Measurements from ENCODE around the gene ASPG. TPM values are rescaled to one million over a fixed set of nuclear protein-coding genes. Genes with fewer than 3 reads are reported as not detected.
A peak's percentile ranks its signal among the peaks of the same experiment; 100 is the strongest.

ASPG gene
- total and polyA plus RNA-seq, 2 donors = 2.2 to 2.7 TPM

DNA sequence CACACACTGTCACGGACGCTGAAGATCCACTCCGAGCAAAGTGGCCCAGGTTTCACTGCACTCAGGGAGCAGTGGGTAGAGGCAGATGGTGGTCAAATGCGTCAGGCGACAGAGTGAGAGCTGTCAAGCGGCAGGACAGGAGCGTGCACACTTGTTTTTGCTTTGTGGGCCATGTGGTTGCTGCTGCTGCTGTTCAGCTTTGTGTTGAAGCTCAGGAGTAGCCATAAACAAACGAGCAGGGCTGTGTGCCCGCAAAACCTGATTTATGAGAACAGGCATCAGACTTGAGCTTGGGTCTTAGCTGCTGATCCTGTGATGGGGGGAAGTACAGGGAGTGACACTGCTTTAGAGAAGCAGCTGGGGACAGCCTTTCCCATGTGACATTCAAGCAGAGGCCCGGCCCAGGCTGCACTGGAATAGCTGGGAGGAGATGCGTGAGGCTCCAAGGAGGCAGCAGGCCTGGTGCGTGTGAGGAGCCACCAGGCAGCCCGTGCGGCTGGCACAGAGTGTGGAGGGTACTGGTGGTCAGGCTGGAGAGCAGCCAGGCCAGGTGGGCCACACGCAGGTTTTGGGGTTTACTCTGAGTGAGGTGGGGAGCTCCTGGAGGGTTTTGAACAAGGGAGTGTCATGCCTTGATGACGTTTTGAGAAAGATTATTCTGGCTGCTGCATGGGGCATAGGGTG, 31.1 kb upstream of the ASPG start:
- H3K4me1 ChIP-seq (ENCODE audit: insufficient read depth) = no peaks in the 10 kb centered on the region
- no peaks in the 10 kb centered on the region for H3K36me3 ChIP-seq (ENCODE audit: insufficient read depth)
- DNase-seq (ENCODE audit: extremely low spot score) = no peak
- H3K27ac ChIP-seq (ENCODE audit: low read depth) = no peak overlapping the region
- 71% methylated on average over 16 of the region's 16 CpGs for WGBS
- no peak overlapping the region for H3K4me3 ChIP-seq (ENCODE audit: low read depth, low read length)

DNA sequence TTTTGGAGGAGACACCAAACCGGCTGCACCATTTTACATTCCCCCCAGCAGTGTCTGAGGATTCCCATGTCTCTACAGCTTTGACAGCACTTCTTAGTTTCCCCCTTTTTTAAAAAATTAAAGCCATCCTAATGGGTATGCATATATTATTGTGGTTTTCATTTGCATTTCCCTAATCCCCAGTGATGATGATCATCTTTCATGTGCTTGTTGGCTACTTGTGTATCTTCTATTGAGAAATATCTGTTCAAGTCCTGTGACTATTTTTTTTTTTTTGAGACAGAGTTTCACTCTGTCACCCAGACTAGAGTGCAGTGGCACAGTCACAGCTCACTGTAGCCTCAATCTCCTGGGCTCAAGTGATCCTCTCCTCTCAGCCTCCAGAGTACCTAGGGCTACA, 23.2 kb upstream of the ASPG start:
- 88% methylated on average over 1 of the region's 1 CpG for WGBS

DNA sequence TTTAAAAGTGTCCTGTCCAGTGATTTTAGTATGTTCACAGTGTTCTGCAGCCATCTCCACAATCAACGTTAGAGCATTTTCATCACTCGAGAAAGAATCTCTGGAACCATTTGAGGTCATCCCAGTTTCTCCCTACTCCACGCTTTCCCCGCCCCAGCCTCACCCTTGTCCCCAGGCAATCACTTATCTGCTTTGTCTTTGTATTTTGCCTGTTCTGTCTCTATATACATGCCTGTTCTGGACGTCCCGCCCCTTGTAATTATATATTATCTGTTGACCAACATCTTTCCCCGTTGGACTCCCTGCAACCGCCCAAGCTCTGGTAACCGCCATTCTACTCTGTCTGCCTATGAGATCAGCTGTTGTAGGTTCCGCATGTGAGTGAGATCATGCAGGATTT, 21.5 kb upstream of the ASPG start:
- H3K27ac ChIP-seq (ENCODE audit: low read depth) = no peak overlapping the region
- H3K36me3 ChIP-seq (ENCODE audit: insufficient read depth) = no peaks in the 10 kb centered on the region
- no peaks in the 10 kb centered on the region for H3K4me1 ChIP-seq (ENCODE audit: insufficient read depth)
- H3K4me3 ChIP-seq (ENCODE audit: low read depth, low read length) = no peak overlapping the region
- 86% methylated on average over 10 of the region's 10 CpGs for WGBS
- DNase-seq (ENCODE audit: extremely low spot score) = no peak

More for the DNA sequence above, 23.2 kb upstream of the ASPG start:
- H3K4me3 ChIP-seq (ENCODE audit: low read depth, low read length) = no peak overlapping the region
- no peak overlapping the region for H3K27ac ChIP-seq (ENCODE audit: low read depth)
- H3K4me1 ChIP-seq (ENCODE audit: insufficient read depth) = no peaks in the 10 kb centered on the region
- no peak for DNase-seq (ENCODE audit: extremely low spot score)
- H3K36me3 ChIP-seq (ENCODE audit: insufficient read depth) = no peaks in the 10 kb centered on the region

DNA sequence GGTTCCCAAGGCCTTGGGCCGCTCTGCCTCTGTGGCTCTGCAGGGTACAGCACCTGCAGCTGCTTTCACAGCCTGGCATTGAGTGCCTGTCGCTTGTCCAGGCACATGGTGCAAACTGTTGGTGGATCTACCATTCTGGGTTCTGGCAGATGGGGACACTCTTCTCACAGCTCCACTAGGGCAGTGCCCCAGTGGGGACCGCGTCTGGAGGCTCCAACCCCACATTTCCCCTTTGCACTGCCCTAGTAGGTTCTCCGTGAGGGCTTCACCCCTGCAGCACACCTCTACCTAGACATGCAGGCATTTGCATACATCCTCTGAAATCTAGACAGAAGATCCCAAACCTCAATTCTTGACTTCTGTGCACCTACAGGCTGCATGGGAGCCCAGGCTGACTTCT, 19.2 kb upstream of the ASPG start:
- Histone ChIP-seq H3K4me3 (ENCODE audit: low read depth, low read length) (no peak overlapping the region), H3K4me1 (ENCODE audit: insufficient read depth) (no peaks in the 10 kb centered on the region), H3K36me3 (ENCODE audit: insufficient read depth) (no peaks in the 10 kb centered on the region), H3K27ac (ENCODE audit: low read depth) (no peak overlapping the region)
- 90% methylated on average over 5 of the region's 5 CpGs for WGBS
- DNase-seq (ENCODE audit: extremely low spot score) = no peak

DNA sequence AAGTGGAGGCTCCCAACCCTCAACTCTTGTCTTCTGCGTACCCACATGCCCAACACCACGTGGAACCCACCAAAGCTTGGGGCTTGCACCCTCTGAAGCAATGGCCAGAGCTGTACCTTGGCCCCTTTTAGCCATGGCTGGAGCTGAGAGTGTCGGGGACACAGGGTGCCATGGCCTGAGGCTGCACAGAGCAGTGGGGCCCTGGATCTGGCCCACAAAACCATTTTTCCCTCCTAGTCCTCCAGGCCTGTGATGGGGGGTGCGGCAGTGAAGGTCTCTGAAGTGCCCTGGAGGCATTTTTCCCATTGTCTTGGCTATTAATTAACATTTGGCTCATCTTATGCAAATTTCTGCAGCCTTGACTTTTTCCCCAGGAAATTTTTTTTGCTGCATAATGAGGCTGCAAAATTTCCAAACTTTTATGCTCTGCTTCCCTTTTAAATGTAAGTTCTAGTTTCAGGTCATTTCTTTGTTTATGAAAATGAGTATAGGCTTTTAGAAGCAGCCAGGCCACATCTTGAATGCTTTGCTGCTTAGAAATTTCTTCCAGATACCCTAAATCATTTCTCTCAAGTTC, 18.7 kb upstream of the ASPG start:
- Histone ChIP-seq H3K36me3 (ENCODE audit: insufficient read depth) (no peaks in the 10 kb centered on the region), H3K4me3 (ENCODE audit: low read depth, low read length) (no peak overlapping the region), H3K27ac (ENCODE audit: low read depth) (no peak overlapping the region), H3K4me1 (ENCODE audit: insufficient read depth) (no peaks in the 10 kb centered on the region)
- DNase-seq (ENCODE audit: extremely low spot score) = no peak
- WGBS = 68% methylated on average over 4 of the region's 4 CpGs

DNA sequence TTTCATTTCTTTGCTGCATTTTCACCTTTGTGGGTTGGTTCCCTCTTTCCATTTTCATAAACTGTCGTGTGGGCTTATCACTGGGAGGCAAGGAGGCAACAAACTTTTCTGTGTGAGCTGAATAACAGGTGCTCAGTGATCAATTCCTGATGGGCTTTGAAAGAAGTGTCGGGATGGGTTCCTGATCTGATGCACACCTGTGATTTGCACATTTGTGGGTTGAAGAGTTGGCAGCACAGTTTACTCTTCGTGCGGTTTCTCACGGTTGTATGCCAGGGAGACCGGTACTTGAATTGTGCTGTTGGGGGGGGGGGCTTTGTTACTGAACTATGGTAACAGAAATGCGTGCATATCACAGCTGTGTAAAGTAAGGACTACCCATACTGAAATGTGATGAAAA, 16.0 kb upstream of the ASPG start:
- H3K4me1 ChIP-seq (ENCODE audit: insufficient read depth) = no peaks in the 10 kb centered on the region
- no peak for DNase-seq (ENCODE audit: extremely low spot score)
- H3K4me3 ChIP-seq (ENCODE audit: low read depth, low read length) = no peak overlapping the region
- H3K27ac ChIP-seq (ENCODE audit: low read depth) = no peak overlapping the region
- no peaks in the 10 kb centered on the region for H3K36me3 ChIP-seq (ENCODE audit: insufficient read depth)
- 88% methylated on average over 7 of the region's 7 CpGs for WGBS

DNA sequence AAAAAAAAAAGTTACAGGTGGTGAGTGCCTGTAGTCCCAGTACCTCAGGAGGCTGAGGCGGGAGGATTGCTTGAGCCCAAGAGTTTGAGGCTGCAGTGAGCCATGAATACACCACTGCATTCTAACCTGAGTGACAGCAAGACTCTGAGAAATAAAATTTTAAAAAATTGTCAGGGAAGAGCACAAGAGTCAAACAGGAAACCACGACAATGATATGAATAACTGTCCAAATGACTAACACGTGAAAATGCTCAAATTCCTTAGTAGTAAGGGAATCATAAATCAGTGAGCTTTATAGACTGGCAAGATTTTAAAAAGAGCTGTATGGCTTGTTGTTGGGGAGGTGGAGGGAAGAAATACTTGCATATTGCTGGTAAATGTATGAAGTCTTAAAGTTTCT, 12.9 kb upstream of the ASPG start:
- no peaks in the 10 kb centered on the region for H3K36me3 ChIP-seq (ENCODE audit: insufficient read depth)
- 58% methylated on average over 3 of the region's 3 CpGs for WGBS
- no peak overlapping the region for H3K27ac ChIP-seq (ENCODE audit: low read depth)
- no peak for DNase-seq (ENCODE audit: extremely low spot score)
- H3K4me1 ChIP-seq (ENCODE audit: insufficient read depth) = no peaks in the 10 kb centered on the region
- H3K4me3 ChIP-seq (ENCODE audit: low read depth, low read length) = no peak overlapping the region

DNA sequence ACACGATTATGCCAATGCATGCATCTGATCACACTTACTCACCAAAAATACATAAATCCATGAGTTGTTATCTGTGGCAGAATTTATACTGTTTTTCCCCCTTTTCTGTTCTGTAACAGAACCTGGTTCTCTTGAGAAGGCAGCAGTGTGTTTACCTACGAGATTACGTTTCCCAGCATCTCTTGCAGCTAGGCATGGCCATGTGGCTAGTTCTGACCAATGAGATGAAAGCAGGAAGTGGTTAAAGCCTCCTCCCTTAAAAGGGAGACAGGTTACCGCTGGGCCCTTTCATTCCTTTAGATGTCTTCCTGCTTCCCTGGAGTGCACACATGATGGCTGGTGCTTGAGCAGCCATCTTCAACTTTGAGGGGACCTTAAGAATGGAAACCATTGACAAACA, 11.7 kb upstream of the ASPG start:
- H3K4me1 ChIP-seq (ENCODE audit: insufficient read depth) = no peaks in the 10 kb centered on the region
- WGBS = 80% methylated on average over 4 of the region's 4 CpGs
- H3K4me3 ChIP-seq (ENCODE audit: low read depth, low read length) = no peak overlapping the region

DNA sequence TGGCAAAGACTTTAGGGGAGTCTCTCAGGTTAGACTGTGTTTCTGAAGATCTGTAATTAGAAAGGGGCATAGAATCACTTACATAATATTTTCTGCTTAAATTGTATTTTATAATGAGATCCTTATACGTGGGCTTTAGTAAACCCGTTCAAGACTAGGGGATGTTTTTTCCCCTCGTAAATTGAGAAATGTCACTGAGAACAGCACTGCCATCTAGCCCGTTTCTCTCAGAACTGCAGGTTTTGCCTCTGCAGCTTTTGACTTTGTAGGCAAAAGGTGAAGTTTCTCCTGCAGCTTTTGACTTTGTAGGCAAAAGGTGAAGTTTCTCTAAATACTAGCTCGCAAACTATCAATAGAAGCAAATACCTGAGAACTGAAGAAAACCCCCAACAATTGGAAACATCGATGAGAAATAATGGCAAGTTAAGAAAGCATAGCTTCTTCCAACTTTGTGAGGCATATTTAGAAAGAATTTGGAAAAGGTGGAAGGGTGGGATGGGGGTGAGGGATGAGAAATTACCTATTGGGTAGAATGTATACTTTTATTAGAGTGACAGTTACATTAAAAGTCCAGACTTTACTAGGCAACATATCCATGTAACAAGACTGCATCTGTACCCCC, 9.9 kb upstream of the ASPG start:
- Histone ChIP-seq H3K4me3 (ENCODE audit: low read depth, low read length) (no peak overlapping the region), H3K27ac (ENCODE audit: low read depth) (no peak overlapping the region), H3K36me3 (ENCODE audit: insufficient read depth) (no peaks in the 10 kb centered on the region), H3K4me1 (ENCODE audit: insufficient read depth) (no peaks in the 10 kb centered on the region)
- WGBS = 34% methylated on average over 6 of the region's 6 CpGs
- DNase-seq (ENCODE audit: extremely low spot score) = no peak

More for the DNA sequence above, 11.7 kb upstream of the ASPG start:
- H3K36me3 ChIP-seq (ENCODE audit: insufficient read depth) = no peaks in the 10 kb centered on the region
- no peak for DNase-seq (ENCODE audit: extremely low spot score)
- no peak overlapping the region for H3K27ac ChIP-seq (ENCODE audit: low read depth)

DNA sequence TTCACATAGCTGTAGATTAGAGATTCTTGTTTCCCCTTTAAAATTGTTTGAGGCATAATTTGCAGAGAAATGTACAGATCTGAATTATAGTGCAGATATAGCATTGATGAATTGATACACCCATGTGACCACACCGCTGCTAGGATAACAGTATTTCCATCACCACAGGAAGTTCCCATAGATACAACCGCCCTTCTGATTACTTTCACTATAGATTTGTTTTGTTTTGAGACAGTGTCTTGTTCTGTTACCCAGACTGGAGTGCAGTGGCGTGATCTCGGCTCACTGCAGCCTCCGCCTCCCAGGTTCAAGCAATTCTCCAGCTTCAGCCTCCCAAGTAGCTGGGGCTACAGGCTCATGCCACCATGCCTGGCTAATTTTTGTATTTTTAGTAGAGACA, 8.8 kb upstream of the ASPG start:
- DNase-seq (ENCODE audit: extremely low spot score) = no peak
- Histone ChIP-seq H3K27ac (ENCODE audit: low read depth) (no peak overlapping the region), H3K36me3 (ENCODE audit: insufficient read depth) (no peaks in the 10 kb centered on the region), H3K4me3 (ENCODE audit: low read depth, low read length) (no peak overlapping the region), H3K4me1 (ENCODE audit: insufficient read depth) (no peaks in the 10 kb centered on the region)
- 72% methylated on average over 5 of the region's 5 CpGs for WGBS

DNA sequence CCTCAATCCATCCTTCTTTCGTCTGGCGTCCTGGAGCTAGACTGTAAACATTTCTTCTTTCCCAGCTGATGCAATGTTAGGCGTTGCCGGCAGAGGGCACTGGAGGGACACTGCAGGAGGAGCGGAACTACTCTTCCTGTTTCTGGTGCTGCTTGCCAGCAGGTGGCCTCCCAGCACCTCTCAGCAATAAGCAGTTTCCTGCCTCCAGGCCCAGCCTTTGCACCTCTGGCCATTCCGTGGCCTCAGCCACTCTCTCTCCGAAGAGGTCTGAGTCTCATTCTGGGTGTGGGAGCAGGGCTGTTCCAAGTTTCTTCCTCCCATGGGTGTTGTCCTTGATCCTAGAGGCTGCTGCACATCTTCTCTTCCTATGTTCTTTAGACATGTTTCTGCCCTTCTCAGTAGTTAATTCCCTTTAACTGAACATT, 7.5 kb upstream of the ASPG start:
- no peaks in the 10 kb centered on the region for H3K36me3 ChIP-seq (ENCODE audit: insufficient read depth)
- no peaks in the 10 kb centered on the region for H3K4me1 ChIP-seq (ENCODE audit: insufficient read depth)
- WGBS = 2% methylated on average over 7 of the region's 7 CpGs
- no peak overlapping the region for H3K4me3 ChIP-seq (ENCODE audit: low read depth, low read length)
- peak; percentile 73 for DNase-seq (ENCODE audit: extremely low spot score)
- H3K27ac ChIP-seq (ENCODE audit: low read depth) = no peak overlapping the region

DNA sequence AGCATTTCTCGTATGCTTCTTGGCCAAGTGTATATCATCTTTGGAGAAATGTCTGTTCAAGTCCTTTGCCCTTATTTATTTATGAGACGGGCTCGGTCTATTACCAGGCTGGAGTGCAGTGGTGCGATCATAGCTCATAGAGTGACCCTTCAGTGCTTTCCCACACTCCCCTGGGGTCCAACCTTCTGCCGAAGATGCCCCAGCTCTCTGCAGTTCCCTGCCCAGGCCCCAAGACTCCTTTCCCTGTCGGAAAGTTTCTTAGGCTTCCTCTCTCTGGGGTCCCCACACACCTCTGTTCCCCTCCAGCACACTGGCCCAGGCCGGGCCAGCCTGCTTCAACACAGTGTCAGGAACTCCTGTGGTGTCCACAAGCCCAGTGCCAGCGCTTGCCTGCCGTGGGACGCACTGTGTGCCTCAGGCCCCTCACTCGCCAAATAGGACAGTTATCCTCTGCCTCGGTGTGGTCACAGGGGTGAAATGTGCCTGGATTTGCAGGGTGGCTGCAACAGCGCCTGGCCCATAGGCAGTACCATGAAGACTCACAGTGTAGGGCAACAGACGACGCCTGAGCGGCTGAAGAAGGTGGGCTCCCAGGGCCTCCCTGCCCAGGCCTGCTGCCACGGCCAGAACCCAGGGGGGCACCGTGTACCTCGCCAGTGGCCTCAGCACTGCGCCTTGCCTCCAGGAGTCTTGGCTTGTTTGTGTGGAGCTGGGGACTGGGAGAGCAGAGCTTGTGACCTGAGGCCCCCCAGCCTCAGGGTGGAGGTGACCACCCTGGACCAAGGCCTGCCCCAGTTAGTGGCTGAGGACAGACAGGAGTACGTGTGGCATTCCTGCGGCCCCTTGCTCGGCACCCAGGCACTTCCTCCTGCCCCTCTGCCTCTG, 4.9 kb upstream of the ASPG start:
- 93% methylated on average over 23 of the region's 23 CpGs for WGBS
- DNase-seq (ENCODE audit: extremely low spot score) = no peak
- H3K4me3 ChIP-seq (ENCODE audit: low read depth, low read length) = no peak overlapping the region

DNA sequence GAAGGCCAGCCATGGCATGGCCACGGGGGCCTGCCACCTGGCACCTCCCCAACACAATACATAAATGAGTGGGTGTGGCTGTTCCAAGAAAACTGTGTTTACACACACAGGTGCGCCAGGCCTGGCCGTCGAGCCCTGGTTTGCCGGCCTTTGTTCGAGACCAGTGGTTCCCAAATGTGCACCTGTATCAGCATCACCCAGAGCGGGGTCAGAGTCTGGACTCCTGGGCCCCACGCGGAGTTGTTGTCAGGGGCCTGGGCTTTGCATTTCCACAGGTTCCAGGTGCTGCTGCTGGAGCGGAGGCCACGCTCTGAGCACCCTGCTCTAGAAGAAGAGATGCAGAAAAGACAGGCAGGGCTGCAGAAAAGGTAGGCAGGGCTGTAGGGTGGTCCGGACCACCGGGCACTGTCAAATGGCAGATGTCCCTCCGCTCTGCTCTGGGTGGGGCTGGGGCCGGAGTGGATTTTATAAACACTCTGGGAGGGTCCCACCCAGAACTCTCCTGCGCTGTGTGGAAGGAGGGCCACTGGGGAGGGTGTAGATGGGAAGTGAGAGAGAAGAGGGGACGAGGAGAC, 4.2 kb upstream of the ASPG start:
- no peak overlapping the region for H3K4me3 ChIP-seq (ENCODE audit: low read depth, low read length)
- no peak overlapping the region for H3K27ac ChIP-seq (ENCODE audit: low read depth)
- no peaks in the 10 kb centered on the region for H3K36me3 ChIP-seq (ENCODE audit: insufficient read depth)
- no peaks in the 10 kb centered on the region for H3K4me1 ChIP-seq (ENCODE audit: insufficient read depth)
- WGBS = 87% methylated on average over 17 of the region's 17 CpGs
- no peak for DNase-seq (ENCODE audit: extremely low spot score)

More for the DNA sequence above, 4.9 kb upstream of the ASPG start:
- Histone ChIP-seq H3K27ac (ENCODE audit: low read depth) (no peak overlapping the region), H3K4me1 (ENCODE audit: insufficient read depth) (no peaks in the 10 kb centered on the region), H3K36me3 (ENCODE audit: insufficient read depth) (no peaks in the 10 kb centered on the region)
